WI38 (cell line): Measurements from ENCODE around the gene MAPK6.

Experiments used
- H3K4me3 ChIP-seq: 2 replicates; pipeline ENCODE4 v1.5.1; 2011; ENCODE audit warnings: low read depth, mild to moderate bottlenecking, control low read depth, low read length
- CTCF ChIP-seq: IDR thresholded peaks from 2 replicates; pipeline ENCODE4 v1.5.1; 2012; ENCODE audit warnings: low read depth, mild to moderate bottlenecking, control low read depth, low read length

Gene MAPK6

GRCh38 chr15:52004806-52005205 lies 14.2 kb upstream of the MAPK6 start:
- TF ChIP-seq CTCF, result no peak
- H3K4me3 ChIP-seq, result no peak overlapping the region

- H3K4me3 ChIP-seq, result no peak overlapping the region
- TF ChIP-seq CTCF, result no peak
These were observed 13.0 kb upstream of the MAPK6 start for GRCh38 chr15:52005748-52006701.

GRCh38 chr15:52006702-52007340 lies 12.2 kb upstream of the MAPK6 start:
- no peak for TF ChIP-seq CTCF
- H3K4me3 ChIP-seq, result no peak overlapping the region

- no peak overlapping the region for H3K4me3 ChIP-seq
- no peak for TF ChIP-seq CTCF
These were observed 10.7 kb upstream of the MAPK6 start for GRCh38 chr15:52008359-52008697.

- H3K4me3 ChIP-seq, result no peak overlapping the region
- TF ChIP-seq CTCF, result no peak
These were observed 10.2 kb upstream of the MAPK6 start for GRCh38 chr15:52008698-52009434.

DNA sequence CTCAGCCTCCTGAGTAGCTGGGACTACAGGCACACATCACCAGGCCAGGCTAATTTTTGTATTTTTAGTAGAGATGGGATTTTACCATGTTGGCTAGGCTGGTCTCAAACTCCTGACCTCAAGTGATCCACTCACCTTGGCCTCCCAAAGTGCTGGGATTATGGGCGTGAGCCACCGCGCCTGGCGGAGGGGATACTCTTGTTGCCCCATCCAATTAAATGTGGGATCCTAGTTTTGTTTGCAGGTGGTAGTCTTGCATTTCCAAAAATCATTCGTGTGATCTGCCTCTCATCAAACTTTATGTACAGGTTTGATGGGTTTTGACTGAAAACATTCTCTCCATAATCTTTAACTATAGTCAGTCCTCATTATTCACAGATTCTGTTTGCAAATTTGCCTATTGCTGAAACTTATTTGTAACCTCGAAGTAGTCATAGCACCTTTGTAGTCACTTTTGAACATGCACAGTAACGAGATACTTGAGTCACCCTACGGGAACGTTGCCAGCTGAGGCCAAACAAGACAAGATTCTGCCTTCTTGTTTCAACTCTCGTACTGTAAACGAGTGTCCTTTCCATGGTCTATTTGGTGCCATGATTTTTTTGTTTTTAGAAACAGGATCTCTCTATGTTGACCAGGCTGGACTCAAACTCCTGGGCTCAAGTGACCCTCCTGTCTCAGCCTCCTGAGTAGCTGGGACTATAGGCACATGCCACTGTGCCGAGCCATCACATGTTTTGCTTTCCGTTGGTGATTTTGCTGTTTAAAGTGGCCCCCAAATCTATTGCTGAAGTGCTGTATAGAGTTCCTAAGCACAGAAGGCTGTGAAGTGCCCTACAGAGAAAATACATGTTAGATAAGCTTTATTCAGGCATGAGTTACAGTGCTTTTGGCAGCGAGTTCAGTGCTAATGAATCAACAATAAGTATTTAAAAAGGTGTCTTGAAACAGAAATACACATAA lies 8.1 kb upstream of the MAPK6 start:
- H3K4me3 ChIP-seq, result no peak overlapping the region
- no peak for TF ChIP-seq CTCF
